CD4-positive, alpha-beta T cell (primary cell): ENCODE measurements around the gene LIPN. TPM values are rescaled to one million over a fixed set of nuclear protein-coding genes. Genes with fewer than 3 reads are reported as not detected.
"Not testable (repeated sequence)": the region's sequence is repeated elsewhere in the genome, so short reads cannot be mapped to it uniquely, and the experiment has no call there.

ENCODE experiments used
- ATAC-seq: fragments of 200-7000 bp; cut with Tn5 transposase; one replicate; pipeline ENCODE4 v1.10.0; 2022; ENCODE audit warnings: mild to moderate bottlenecking; ENCODE audit not compliant: poor library complexity
- CTCF ChIA-PET: fragments of 350-600 bp; sonication (Branson Sonifier 250); formaldehyde crosslinking; loops from one replicate; lab custom pipeline; 2021; ENCODE audit warnings: antibody characterized with exemption, inconsistent platforms; lab: Charles Lee
- POLR2A ChIA-PET: fragments of 350-600 bp; sonication (Branson Sonifier 250); formaldehyde crosslinking; loops from one replicate; lab custom pipeline; 2021; ENCODE audit warnings: antibody characterized with exemption, inconsistent platforms; lab: Charles Lee
- DNase-seq, 14 experiments: peaks; one replicate each; pipeline ENCODE4 v3.0.0-alpha.2; 2013 to 2020; ENCODE audit warnings: mixed read lengths in 2 of 14
- H3K27ac ChIP-seq, 2 donors: one replicate each; pipeline versions ENCODE4 v1.5.1 to v1.7.0; 2013; ENCODE audit warnings: low read length in 2 of 2, low read depth in 1 of 2, mild to moderate bottlenecking in 1 of 2
- H3K27me3 ChIP-seq, 2 experiments: 1 replicate in 1 of 2; 2 replicates in 1 of 2; pipeline versions ENCODE4 v1.6.1 to v1.7.0; 2013; ENCODE audit warnings: low read length in 2 of 2, control low read depth in 1 of 2, mild to moderate bottlenecking in 1 of 2, moderate library complexity in 1 of 2; ENCODE audit not compliant: insufficient read depth in 2 of 2, control insufficient read depth in 1 of 2
- H3K36me3 ChIP-seq: one replicate; pipeline ENCODE4 v1.6.1; 2013; ENCODE audit warnings: low read length, control low read depth; ENCODE audit not compliant: insufficient read depth
- H3K4me1 ChIP-seq: one replicate; pipeline ENCODE4 v1.6.1; 2013; ENCODE audit warnings: low read length, control low read depth; ENCODE audit not compliant: insufficient read depth
- H3K4me3 ChIP-seq: one replicate; pipeline ENCODE4 v1.5.1; 2013; ENCODE audit warnings: mild to moderate bottlenecking, low read length, moderate library complexity
- H3K9me3 ChIP-seq, 2 experiments: 1 replicate in 1 of 2; 2 replicates in 1 of 2; pipeline versions ENCODE4 v1.6.1 to v1.7.0; 2013; ENCODE audit warnings: low read length in 2 of 2, mild to moderate bottlenecking in 2 of 2, control low read depth in 1 of 2, moderate library complexity in 1 of 2; ENCODE audit not compliant: control insufficient read depth in 1 of 2, insufficient read depth in 1 of 2
- H3K27ac Mint-ChIP-seq: one replicate; pipeline ENCODE4 v1.8.0; 2020; ENCODE audit warnings: mixed read lengths
- H3K27me3 Mint-ChIP-seq: one replicate; pipeline ENCODE4 v1.8.0; 2021; ENCODE audit warnings: mixed read lengths
- H3K36me3 Mint-ChIP-seq: one replicate; pipeline ENCODE4 v1.8.0; 2021; ENCODE audit warnings: low read depth, mixed read lengths
- H3K4me1 Mint-ChIP-seq: one replicate; pipeline ENCODE4 v1.8.0; 2021; ENCODE audit warnings: low read depth, mixed read lengths
- H3K4me3 Mint-ChIP-seq: one replicate; pipeline ENCODE4 v1.8.0; 2020; ENCODE audit warnings: mild to moderate bottlenecking, mixed read lengths
- H3K9me3 Mint-ChIP-seq: one replicate; pipeline ENCODE4 v1.8.0; 2020; ENCODE audit warnings: mixed read lengths
- intact Hi-C, 2 experiments: fragments of 100-400 bp; cut with DNase I in 1 of 2; cut with micrococcal nuclease in 1 of 2; formaldehyde crosslinking; loops; one replicate each; pipeline versions ENCODE4 v1.15.1 to v1.9.0; 2023 to 2025; cut with DNase I, micrococcal nuclease
- total RNA-seq, 174 experiments: library from RNA in 2 of 174; stranded (reverse) in 2 of 174; gene quantifications; one replicate each; pipeline ENCODE4 v1.2.3 and lab custom pipeline; 2021 to 2026
- TF ChIP-seq, protein P1 (sequence below): fragments of 200-600 bp; IDR thresholded peaks from one replicate; pipeline ENCODE4 v1.8.0; 2022; ENCODE audit warnings: antibody characterized with exemption, mild to moderate bottlenecking

LIPN gene
- total RNA-seq, 2 experiments from 2014 or later, result not detected

DNA sequence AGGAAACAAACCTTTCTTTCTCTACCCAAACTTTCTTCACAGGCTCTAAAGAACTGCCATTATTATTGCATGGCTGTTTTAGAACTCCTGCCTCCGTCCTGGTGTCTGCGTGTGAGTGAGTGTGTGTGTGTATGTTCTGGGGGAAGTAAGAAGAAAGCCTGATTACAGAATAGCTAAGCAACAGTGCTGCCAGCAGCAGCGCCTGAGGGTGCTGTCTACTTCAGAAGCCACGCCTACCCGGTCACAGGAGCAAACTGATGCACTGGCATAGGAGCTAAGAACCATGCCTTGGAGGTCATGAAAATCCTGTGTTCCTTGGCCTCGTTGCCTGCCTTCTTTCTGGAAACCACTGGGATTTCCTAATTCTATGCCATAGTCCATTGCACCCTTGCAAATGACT lies 28.5 kb upstream of the LIPN start:
- DNase-seq, result peak in 3 of 14 experiments; percentile 5 to 31 (median 15)
- intact Hi-C loops, result no loop called here

GRCh38 chr10:88733215-88733614 lies 26.6 kb upstream of the LIPN start:
- DNase-seq (no peak), ATAC-seq (no peak)
- H3K36me3 ChIP-seq, result no peaks in the 10 kb centered on the region
- no peak overlapping the region for H3K27ac Mint-ChIP-seq
- no peak overlapping the region for H3K27ac ChIP-seq
- intact Hi-C loops, result no loop called here
- H3K27me3 ChIP-seq, result peaks cover 0 to 4% of the 10 kb centered on the region in 2 experiments
- no peaks in the 10 kb centered on the region for H3K27me3 Mint-ChIP-seq
- no peak overlapping the region for H3K4me3 Mint-ChIP-seq
- peaks cover 0 to 1% of the 10 kb centered on the region in 2 experiments for H3K9me3 ChIP-seq
- H3K9me3 Mint-ChIP-seq, result no peaks in the 10 kb centered on the region
- no peaks in the 10 kb centered on the region for H3K4me1 Mint-ChIP-seq
- no peaks in the 10 kb centered on the region for H3K36me3 Mint-ChIP-seq
- H3K4me1 ChIP-seq, result no peaks in the 10 kb centered on the region
- TF ChIP-seq, protein P1, sequence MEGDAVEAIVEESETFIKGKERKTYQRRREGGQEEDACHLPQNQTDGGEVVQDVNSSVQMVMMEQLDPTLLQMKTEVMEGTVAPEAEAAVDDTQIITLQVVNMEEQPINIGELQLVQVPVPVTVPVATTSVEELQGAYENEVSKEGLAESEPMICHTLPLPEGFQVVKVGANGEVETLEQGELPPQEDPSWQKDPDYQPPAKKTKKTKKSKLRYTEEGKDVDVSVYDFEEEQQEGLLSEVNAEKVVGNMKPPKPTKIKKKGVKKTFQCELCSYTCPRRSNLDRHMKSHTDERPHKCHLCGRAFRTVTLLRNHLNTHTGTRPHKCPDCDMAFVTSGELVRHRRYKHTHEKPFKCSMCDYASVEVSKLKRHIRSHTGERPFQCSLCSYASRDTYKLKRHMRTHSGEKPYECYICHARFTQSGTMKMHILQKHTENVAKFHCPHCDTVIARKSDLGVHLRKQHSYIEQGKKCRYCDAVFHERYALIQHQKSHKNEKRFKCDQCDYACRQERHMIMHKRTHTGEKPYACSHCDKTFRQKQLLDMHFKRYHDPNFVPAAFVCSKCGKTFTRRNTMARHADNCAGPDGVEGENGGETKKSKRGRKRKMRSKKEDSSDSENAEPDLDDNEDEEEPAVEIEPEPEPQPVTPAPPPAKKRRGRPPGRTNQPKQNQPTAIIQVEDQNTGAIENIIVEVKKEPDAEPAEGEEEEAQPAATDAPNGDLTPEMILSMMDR, result no peak
- ChIA-PET CTCF (no interaction called here), POLR2A (no interaction called here)
- H3K4me3 ChIP-seq, result no peak overlapping the region

More for the DNA sequence above, 28.5 kb upstream of the LIPN start:
- H3K4me3 Mint-ChIP-seq, result no peak overlapping the region
- Histone ChIP-seq H3K4me3 (no peak overlapping the region), H3K27me3 (no peaks in the 10 kb centered on the region), H3K9me3 (peaks cover 0 to 3% of the 10 kb centered on the region in 2 experiments), H3K4me1 (no peaks in the 10 kb centered on the region), H3K36me3 (no peaks in the 10 kb centered on the region), H3K27ac (no peak overlapping the region)
- no peaks in the 10 kb centered on the region for H3K27me3 Mint-ChIP-seq
- POLR2A ChIA-PET, result no interaction called here
- H3K9me3 Mint-ChIP-seq, result no peaks in the 10 kb centered on the region
- no peaks in the 10 kb centered on the region for H3K36me3 Mint-ChIP-seq
- TF ChIP-seq, protein P1, result no peak
- no peak for ATAC-seq
- H3K4me1 Mint-ChIP-seq, result no peaks in the 10 kb centered on the region
- CTCF ChIA-PET, result no interaction called here
- H3K27ac Mint-ChIP-seq, result no peak overlapping the region

GRCh38 chr10:88735661-88736060 lies 24.2 kb upstream of the LIPN start:
- no peaks in the 10 kb centered on the region for H3K36me3 ChIP-seq
- intact Hi-C loops, result no loop called here
- H3K27me3 ChIP-seq, result peaks cover 0 to 7% of the 10 kb centered on the region in 2 experiments
- H3K27ac ChIP-seq, result no peak overlapping the region
- Mint-ChIP-seq H3K4me1 (no peaks in the 10 kb centered on the region), H3K4me3 (no peak overlapping the region), H3K27me3 (peaks cover 6% of the 10 kb centered on the region), H3K9me3 (no peaks in the 10 kb centered on the region), H3K36me3 (no peaks in the 10 kb centered on the region), H3K27ac (no peak overlapping the region)
- no peak overlapping the region for H3K4me3 ChIP-seq
- ChIA-PET POLR2A (no interaction called here), CTCF (no interaction called here)
- H3K4me1 ChIP-seq, result no peaks in the 10 kb centered on the region
- H3K9me3 ChIP-seq, result no peaks in the 10 kb centered on the region
- ATAC-seq (no peak), DNase-seq (no peak)
- TF ChIP-seq, protein P1, result no peak

DNA sequence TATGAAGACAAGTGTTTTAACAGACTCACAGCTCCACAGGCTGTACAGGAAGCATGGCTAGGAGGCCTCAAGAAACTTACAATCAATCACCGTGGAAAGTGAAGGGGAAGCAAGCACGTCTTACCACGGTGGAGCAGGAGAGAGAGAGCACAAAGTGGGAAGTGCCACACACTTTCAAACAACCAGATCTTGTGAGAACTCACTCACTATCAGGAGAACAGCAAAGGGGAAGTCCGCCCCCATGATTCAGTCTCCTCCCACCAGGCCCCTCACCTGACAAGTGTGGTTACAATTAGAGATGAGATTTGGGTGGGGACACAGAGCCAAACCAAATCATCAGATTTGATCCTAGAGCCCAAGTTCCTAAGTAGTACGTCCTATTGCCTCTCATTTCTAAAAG lies 17.9 kb upstream of the LIPN start:
- peaks cover 18% of the 10 kb centered on the region for H3K27me3 Mint-ChIP-seq
- CTCF ChIA-PET, H3K9me3 Mint-ChIP-seq, intact Hi-C loops, H3K27me3 ChIP-seq, H3K4me3 ChIP-seq, H3K36me3 ChIP-seq, H3K4me1 ChIP-seq, ATAC-seq, H3K4me1 Mint-ChIP-seq, H3K9me3 ChIP-seq, H3K36me3 Mint-ChIP-seq, H3K27ac Mint-ChIP-seq, POLR2A ChIA-PET, H3K4me3 Mint-ChIP-seq, H3K27ac ChIP-seq: not testable (repeated sequence)
- peak in 1 of 14 experiments; percentile 8 for DNase-seq
